ENCODE results near the gene PAQR9.
"Not testable (repeated sequence)": the region's sequence is repeated elsewhere in the genome, so short reads cannot be mapped to it uniquely, and the experiment has no call there.

The PAQR9 gene

GRCh38 chr3:142990721-142991120 lies 27.2 kb upstream of the PAQR9 start:
- TF ChIP-seq ZNF274 (IDR thresholded peaks at IDR 0.05; ENCODE audit: low read depth, low read length), result no peak

GRCh38 chr3:142988826-142989225 lies 25.4 kb upstream of the PAQR9 start:
- H3K4me3 ChIP-seq (ENCODE audit: low read length), result not testable (repeated sequence)

More at GRCh38 chr3:142990721-142991120, 27.2 kb upstream of the PAQR9 start:
- no peak overlapping the region for H3K4me3 ChIP-seq (ENCODE audit: low read length)

- not testable (repeated sequence) for H3K4me3 ChIP-seq (ENCODE audit: low read length)
Measured at GRCh38 chr3:142988221-142988620, 24.7 kb upstream of the PAQR9 start.

DNA sequence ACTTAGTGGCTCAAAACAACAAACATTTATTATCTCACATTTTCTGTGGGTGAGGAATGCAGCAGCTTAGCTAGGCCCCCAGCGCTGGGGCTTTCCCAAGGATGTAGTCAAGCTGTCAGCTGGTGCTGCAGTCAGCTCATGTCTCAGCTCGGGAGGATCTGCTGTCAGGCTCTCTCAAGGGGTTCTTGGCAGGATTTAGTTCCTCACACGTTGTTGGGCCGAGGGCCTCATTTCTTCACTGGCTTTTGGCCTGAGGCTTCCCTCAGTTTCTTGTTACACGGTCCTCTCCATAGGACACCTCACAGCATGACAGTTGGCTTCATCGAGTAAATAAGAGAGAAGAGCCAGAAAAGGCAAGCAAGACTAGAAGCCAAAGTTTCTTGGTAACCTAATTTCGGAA lies 24.2 kb upstream of the PAQR9 start:
- no peak overlapping the region for H3K4me3 ChIP-seq (ENCODE audit: low read length)
- no peak for TF ChIP-seq ZNF274 (IDR thresholded peaks at IDR 0.05; ENCODE audit: low read depth, low read length)

DNA sequence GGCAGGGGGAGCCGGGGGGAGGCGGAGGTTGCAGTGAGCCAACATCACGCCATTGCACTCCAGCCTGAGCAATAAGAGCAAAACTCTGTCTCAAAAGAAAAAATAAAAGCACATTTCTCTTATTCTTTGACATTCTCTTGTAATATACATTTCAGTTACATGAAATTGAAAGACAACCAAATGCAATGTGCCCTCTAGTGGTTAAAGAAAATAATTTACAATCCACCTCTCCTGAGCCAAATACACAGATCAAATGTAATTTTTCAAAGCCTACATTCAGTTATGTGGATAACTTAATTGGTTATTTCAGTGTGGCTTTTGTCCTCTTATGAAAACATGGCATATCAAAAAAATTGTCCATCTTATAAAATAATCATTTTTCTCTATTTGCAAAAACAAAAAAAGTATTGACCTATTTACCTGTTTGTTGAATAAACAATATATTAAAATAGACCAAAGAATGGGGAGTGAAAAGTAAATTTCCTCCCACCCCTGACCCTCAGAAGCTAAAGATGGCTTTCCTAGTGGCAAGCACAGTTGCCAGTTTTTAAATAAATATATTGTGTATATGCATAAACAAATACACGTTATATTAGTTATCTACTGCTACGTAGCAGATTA lies 23.7 kb upstream of the PAQR9 start:
- no peak for TF ChIP-seq ZNF274 (IDR thresholded peaks at IDR 0.05; ENCODE audit: low read depth, low read length)

GRCh38 chr3:142984255-142984654 lies 20.8 kb upstream of the PAQR9 start:
- H3K4me3 ChIP-seq (ENCODE audit: low read length), result no peak overlapping the region
- no peak for TF ChIP-seq ZNF274 (IDR thresholded peaks at IDR 0.05; ENCODE audit: low read depth, low read length)

More for the DNA sequence above, 23.7 kb upstream of the PAQR9 start:
- no peak overlapping the region for H3K4me3 ChIP-seq (ENCODE audit: low read length)

DNA sequence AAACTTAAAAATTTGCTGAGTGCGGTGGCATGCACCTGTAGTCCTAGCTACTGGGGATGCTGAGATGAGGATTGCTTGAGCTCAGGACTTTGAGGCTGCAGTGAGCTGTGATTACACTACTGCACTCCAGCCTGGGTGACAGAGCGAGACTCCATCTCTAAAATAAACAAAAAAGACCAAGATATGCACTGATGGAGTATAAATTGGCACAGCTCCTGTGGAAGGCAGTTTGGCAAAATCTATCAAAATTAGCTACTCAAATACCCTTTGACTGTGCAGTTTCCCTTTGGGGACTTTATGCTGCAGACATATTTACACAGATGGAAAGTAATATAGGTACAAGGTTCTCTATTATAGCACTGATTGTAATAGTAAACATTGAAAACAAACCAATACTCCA lies 19.8 kb upstream of the PAQR9 start:
- TF ChIP-seq ZNF274 (IDR thresholded peaks at IDR 0.05; ENCODE audit: low read depth, low read length), result no peak
- H3K4me3 ChIP-seq (ENCODE audit: low read length), result no peak overlapping the region

DNA sequence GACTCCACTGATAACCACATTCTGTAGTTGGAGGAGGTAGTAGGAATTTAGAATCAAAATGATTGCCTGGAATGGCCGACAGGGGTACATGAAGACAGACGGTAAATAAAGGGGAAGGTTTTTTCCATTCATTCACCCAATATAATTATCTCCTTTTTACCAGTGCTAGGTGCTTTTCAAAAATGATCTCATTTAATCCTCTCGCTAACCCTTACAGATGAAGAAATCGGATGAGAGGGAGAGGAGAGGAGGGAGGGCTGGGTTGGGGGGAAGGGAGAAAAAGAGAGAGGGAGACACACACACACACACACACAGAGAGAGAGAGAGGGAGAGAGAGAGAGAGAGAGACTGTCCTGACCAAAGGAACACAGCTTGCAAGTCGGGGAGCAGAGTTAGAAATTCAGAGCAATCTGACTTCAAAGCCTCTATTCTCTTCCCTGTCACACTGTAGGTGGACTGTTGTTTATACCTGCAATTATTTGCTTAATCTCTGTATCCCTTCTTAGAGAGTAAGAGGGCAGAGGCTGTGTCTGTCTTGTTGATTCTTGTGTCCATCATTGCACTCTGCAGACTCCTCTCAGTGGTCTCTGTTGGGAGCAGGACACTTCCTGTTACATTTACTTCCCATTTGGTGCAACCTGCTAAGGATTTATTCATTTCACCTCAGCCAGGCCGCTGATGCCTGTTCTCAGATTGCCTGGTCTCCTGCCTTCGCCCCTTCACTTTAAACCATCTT lies 18.7 kb upstream of the PAQR9 start:
- H3K4me3 ChIP-seq (ENCODE audit: low read length), result no peak overlapping the region
- TF ChIP-seq ZNF274 (IDR thresholded peaks at IDR 0.05; ENCODE audit: low read depth, low read length), result no peak

- H3K4me3 ChIP-seq (ENCODE audit: low read length), result no peak overlapping the region
- no peak for TF ChIP-seq ZNF274 (IDR thresholded peaks at IDR 0.05; ENCODE audit: low read depth, low read length)
Measured at GRCh38 chr3:142981108-142981507, 17.6 kb upstream of the PAQR9 start.

DNA sequence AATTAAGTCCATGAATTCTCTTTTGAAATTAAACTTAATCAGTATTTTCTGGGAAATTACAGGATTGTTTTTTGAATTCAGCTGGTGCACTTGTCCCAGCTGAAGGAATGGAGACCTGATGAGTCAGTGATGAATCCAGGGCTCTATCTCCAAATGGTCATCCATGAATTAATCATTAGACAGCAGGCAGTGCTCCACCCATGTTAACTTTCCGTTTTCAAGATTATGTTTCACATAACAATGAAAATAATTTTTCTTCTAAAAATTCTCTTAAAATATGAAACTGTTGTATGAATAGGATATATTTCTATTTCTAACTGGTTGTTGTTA lies 13.9 kb upstream of the PAQR9 start:
- no peak for TF ChIP-seq ZNF274 (IDR thresholded peaks at IDR 0.05; ENCODE audit: low read depth, low read length)
- no peak overlapping the region for H3K4me3 ChIP-seq (ENCODE audit: low read length)

DNA sequence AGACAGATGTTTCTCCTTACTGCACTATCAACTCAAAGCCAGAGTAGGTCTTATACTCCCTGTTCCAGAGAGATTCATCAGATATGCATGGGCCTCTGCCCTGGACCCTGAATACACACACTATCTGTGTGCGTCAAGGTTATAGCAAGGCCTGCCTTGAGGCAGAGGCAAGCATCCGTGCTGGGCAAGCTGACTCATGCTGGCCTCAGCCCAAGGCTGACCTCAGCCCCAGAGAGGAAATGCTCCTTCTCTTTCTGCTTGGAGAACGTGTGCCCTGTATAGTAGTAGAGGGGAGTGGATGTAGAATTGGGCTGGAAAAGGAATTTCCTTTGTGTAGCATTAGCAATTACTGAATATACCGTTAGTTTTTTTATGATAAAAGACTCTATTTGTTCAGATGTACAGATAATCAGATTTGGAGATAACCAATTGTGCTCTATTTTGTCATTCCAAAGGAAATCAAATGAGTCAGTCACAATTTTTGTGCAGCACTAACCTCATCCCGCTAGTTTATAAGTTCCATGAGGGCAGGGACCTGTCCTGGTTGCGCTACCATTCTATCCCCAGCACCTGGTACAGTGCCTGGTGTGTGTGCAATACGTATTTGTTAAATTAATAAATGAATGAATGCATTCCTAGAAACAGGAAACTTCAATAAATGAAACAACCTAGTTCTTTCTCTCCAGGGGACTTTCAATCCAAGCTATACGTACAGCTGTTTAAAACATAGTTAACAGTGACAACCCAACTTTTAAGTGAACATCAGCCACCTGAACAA lies 13.3 kb upstream of the PAQR9 start:
- no peak for TF ChIP-seq ZNF274 (IDR thresholded peaks at IDR 0.05; ENCODE audit: low read depth, low read length)
- H3K4me3 ChIP-seq (ENCODE audit: low read length), result no peak overlapping the region

- no peak for TF ChIP-seq ZNF274 (IDR thresholded peaks at IDR 0.05; ENCODE audit: low read depth, low read length)
- H3K4me3 ChIP-seq (ENCODE audit: low read length), result no peak overlapping the region
Measured at GRCh38 chr3:142975316-142975995, 12.0 kb upstream of the PAQR9 start.

- H3K4me3 ChIP-seq (ENCODE audit: low read length), result no peak overlapping the region
- TF ChIP-seq ZNF274 (IDR thresholded peaks at IDR 0.05; ENCODE audit: low read depth, low read length), result no peak
Measured at GRCh38 chr3:142973217-142974009, 9.9 kb upstream of the PAQR9 start.

All from GM08714 (cell line).